SH-SY5Y (cell line): ENCODE results near the gene MMS19.

Experiments used
- GATA2 ChIP-seq: IDR thresholded peaks from 2 replicates; pipeline ENCODE4 v1.6.1; 2011; ENCODE audit warnings: mild to moderate bottlenecking, low read depth, low read length
- GATA3 ChIP-seq: IDR thresholded peaks from 2 replicates; pipeline ENCODE4 v1.6.1; 2011; ENCODE audit warnings: low read depth, mild to moderate bottlenecking, low read length, moderate library complexity

DNA sequence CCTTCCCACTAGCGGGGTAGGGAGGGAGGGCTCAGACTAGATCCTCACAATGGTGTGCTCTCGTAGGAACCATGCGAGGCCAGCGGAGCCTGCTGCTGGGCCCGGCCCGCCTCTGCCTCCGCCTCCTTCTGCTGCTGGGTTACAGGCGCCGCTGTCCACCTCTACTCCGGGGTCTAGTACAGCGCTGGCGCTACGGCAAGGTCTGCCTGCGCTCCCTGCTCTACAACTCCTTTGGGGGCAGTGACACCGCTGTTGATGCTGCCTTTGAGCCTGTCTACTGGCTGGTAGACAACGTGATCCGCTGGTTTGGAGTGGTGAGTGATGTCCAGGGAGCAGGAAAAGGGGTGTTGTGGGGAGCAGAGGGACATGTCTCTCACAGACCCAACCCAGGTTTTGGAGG is 46.6 kb downstream of the MMS19 start:
- TF ChIP-seq GATA2 (no peak), GATA3 (no peak)
